ENCODE measurements around the gene RAB9A. TPM values are rescaled to one million over a fixed set of nuclear protein-coding genes. Genes with fewer than 3 reads are reported as not detected.
A peak's percentile ranks its signal among the peaks of the same experiment; 100 is the strongest.

RAB9A gene
- total RNA-seq, 1 donor from 2014 or later: 34.2 TPM

GRCh38 chrX:13687203-13687602 lies 1.7 kb upstream of the RAB9A start:
- peaks cover 19% of the 10 kb centered on the region for H3K4me1 Mint-ChIP-seq (ENCODE audit: low read depth, unreplicated experiment)
- Histone ChIP-seq H3K4me1 (ENCODE audit: insufficient read depth, low read length) (peaks cover 2% of the 10 kb centered on the region), H3K4me2 (ENCODE audit: low read length) (no peak overlapping the region), H3K9me3 (ENCODE audit: insufficient read depth, low read depth, low read length) (no peaks in the 10 kb centered on the region), H3K4me3 (ENCODE audit: insufficient read depth, low read depth, low read length) (no peak overlapping the region), H3K27ac (ENCODE audit: low read depth, low read length) (no peak overlapping the region), H4K20me1 (ENCODE audit: insufficient read depth, low read length) (peaks cover under 1% of the 10 kb centered on the region), H2AFZ (ENCODE audit: low read depth, low read length) (no peak overlapping the region), H3K36me3 (ENCODE audit: insufficient read depth, low read length) (no peaks in the 10 kb centered on the region), H3K9ac (ENCODE audit: low read length) (no peak overlapping the region), H3K27me3 (ENCODE audit: insufficient read depth, low read length) (no peaks in the 10 kb centered on the region), H3K79me2 (ENCODE audit: insufficient read depth, low read length) (peaks cover 30% of the 10 kb centered on the region)
- no peak overlapping the region for H3K4me3 Mint-ChIP-seq (ENCODE audit: unreplicated experiment)
- H3K27me3 Mint-ChIP-seq (ENCODE audit: low read depth, unreplicated experiment): no peaks in the 10 kb centered on the region
- no peaks in the 10 kb centered on the region for H3K9me3 Mint-ChIP-seq (ENCODE audit: unreplicated experiment)
- DNase-seq (ENCODE audit: low read depth): no peak
- no peak for TF ChIP-seq EZH2 (IDR thresholded peaks at IDR 0.05; ENCODE audit: insufficient read depth, low read length)
- no peak for TF ChIP-seq CTCF (IDR thresholded peaks at IDR 0.05; ENCODE audit: insufficient read depth, low read depth, low read length)
- H3K27ac Mint-ChIP-seq (ENCODE audit: unreplicated experiment): no peak overlapping the region
- peak; percentile 98 for FAIRE-seq
- no peaks in the 10 kb centered on the region for H3K36me3 Mint-ChIP-seq (ENCODE audit: low read depth, unreplicated experiment)

GRCh38 chrX:13688384-13688957 lies 457 bp upstream of the RAB9A start:
- H3K9me3 Mint-ChIP-seq (ENCODE audit: unreplicated experiment): no peaks in the 10 kb centered on the region
- H3K27ac ChIP-seq (ENCODE audit: low read depth, low read length): peak overlapping the region; percentile 93
- FAIRE-seq: peak; percentile 76

More at GRCh38 chrX:13688384-13688957, 457 bp upstream of the RAB9A start:
- no peaks in the 10 kb centered on the region for H3K36me3 Mint-ChIP-seq (ENCODE audit: low read depth, unreplicated experiment)
- H3K27me3 Mint-ChIP-seq (ENCODE audit: low read depth, unreplicated experiment): no peaks in the 10 kb centered on the region
- H3K27ac Mint-ChIP-seq (ENCODE audit: unreplicated experiment): peak overlapping the region; percentile 86
- H3K9me3 ChIP-seq (ENCODE audit: insufficient read depth, low read depth, low read length): no peaks in the 10 kb centered on the region
- peak overlapping the region; percentile 90 for H3K4me3 Mint-ChIP-seq (ENCODE audit: unreplicated experiment)
- H3K9ac ChIP-seq (ENCODE audit: low read length): peak overlapping the region; percentile 97
- peak overlapping the region; percentile 75 for H2AFZ ChIP-seq (ENCODE audit: low read depth, low read length)
- H3K4me3 ChIP-seq (ENCODE audit: insufficient read depth, low read depth, low read length): peak overlapping the region; percentile 94
- peaks cover 12% of the 10 kb centered on the region for H4K20me1 ChIP-seq (ENCODE audit: insufficient read depth, low read length)
- peak overlapping the region; percentile 96 for H3K4me2 ChIP-seq (ENCODE audit: low read length)
- H3K4me1 ChIP-seq (ENCODE audit: insufficient read depth, low read length): peaks cover 12% of the 10 kb centered on the region
- no peaks in the 10 kb centered on the region for H3K36me3 ChIP-seq (ENCODE audit: insufficient read depth, low read length)
- TF ChIP-seq CTCF (IDR thresholded peaks at IDR 0.05; ENCODE audit: insufficient read depth, low read depth, low read length): no peak
- no peak for TF ChIP-seq EZH2 (IDR thresholded peaks at IDR 0.05; ENCODE audit: insufficient read depth, low read length)
- peaks cover 42% of the 10 kb centered on the region for H3K79me2 ChIP-seq (ENCODE audit: insufficient read depth, low read length)
- H3K4me1 Mint-ChIP-seq (ENCODE audit: low read depth, unreplicated experiment): peaks cover 29% of the 10 kb centered on the region
- no peak for DNase-seq (ENCODE audit: low read depth)
- no peaks in the 10 kb centered on the region for H3K27me3 ChIP-seq (ENCODE audit: insufficient read depth, low read length)
